Lung (tissue), 12 donors: ENCODE results near the gene LLGL2. TPM values are rescaled to one million over a fixed set of nuclear protein-coding genes. Genes with fewer than 3 reads are reported as not detected.
A peak's percentile ranks its signal among the peaks of the same experiment; 100 is the strongest.

ENCODE experiments used
- ATAC-seq: fragments of 200-7000 bp; cut with Tn5 transposase; one replicate; pipeline ENCODE4 v1.9.1; 2020; ENCODE audit warnings: moderate number of reproducible peaks; ENCODE audit not compliant: insufficient read depth, low FRiP score
- DNase-seq, 3 donors: peaks; one replicate each; pipeline ENCODE4 v3.0.0-alpha.2; 2013 to 2017
- H3K27ac ChIP-seq, 2 donors: one replicate each; pipeline ENCODE4 v1.5.1; 2013; ENCODE audit warnings: mild to moderate bottlenecking in 2 of 2, moderate library complexity in 2 of 2, control low read depth in 1 of 2, inconsistent platforms in 1 of 2, low read depth in 1 of 2, low read length in 1 of 2
- H3K27me3 ChIP-seq, 3 donors: one replicate each; pipeline ENCODE4 v1.5.1; 2013; ENCODE audit warnings: low read length in 2 of 3; ENCODE audit not compliant: control insufficient read depth in 3 of 3, insufficient read depth in 3 of 3
- H3K36me3 ChIP-seq, 4 donors: one replicate each; pipeline ENCODE4 v1.5.1; 2013; ENCODE audit warnings: low read length in 4 of 4, mild to moderate bottlenecking in 1 of 4, moderate library complexity in 1 of 4; ENCODE audit not compliant: control insufficient read depth in 4 of 4, insufficient read depth in 4 of 4
- H3K4me1 ChIP-seq, 5 donors: one replicate each; pipeline ENCODE4 v1.5.1; 2013; ENCODE audit warnings: low read length in 5 of 5, mild to moderate bottlenecking in 2 of 5, moderate library complexity in 1 of 5; ENCODE audit not compliant: control insufficient read depth in 5 of 5, insufficient read depth in 5 of 5
- H3K4me3 ChIP-seq: one replicate; pipeline ENCODE4 v1.5.1; 2013; ENCODE audit warnings: mild to moderate bottlenecking, control low read depth, moderate library complexity
- H3K9ac ChIP-seq, 2 donors: one replicate each; pipeline ENCODE4 v1.5.1; 2013; ENCODE audit warnings: low read length in 2 of 2, control low read depth in 1 of 2; ENCODE audit not compliant: insufficient read depth in 1 of 2
- H3K9me3 ChIP-seq, 4 donors: one replicate each; pipeline ENCODE4 v1.5.1; 2013; ENCODE audit warnings: low read length in 3 of 4, mild to moderate bottlenecking in 1 of 4, moderate library complexity in 1 of 4; ENCODE audit not compliant: control insufficient read depth in 4 of 4, insufficient read depth in 3 of 4
- CTCF ChIP-seq: IDR thresholded peaks from 2 replicates; pipeline ENCODE4 v1.5.1; 2012; ENCODE audit warnings: mild to moderate bottlenecking; ENCODE audit errors: control extremely low read depth, extremely low read depth
- WGBS, 2 donors: extraction: QIAGEN DNeasy Blood & Tissue Kit; methylation state at CpG; one replicate each; pipeline ENCODE4 v1.1.7; 2013; 5-methylcytosine and 5-hydroxymethylcytosine counted together
- polyA plus RNA-seq, 2 donors: library from polyadenylated mRNA; stranded (reverse); fragments of 200-250 nt; gene quantifications; one replicate each; pipeline ENCODE4 v1.2.1, GENCODE V29; 2013
- total RNA-seq, 2 donors: library from RNA; depleted of rRNA in 1 of 2; stranded (reverse); fragments of >200 nt in 1 of 2; gene quantifications; one replicate each; pipeline ENCODE4 v1.2.1, GENCODE V29; 2014 to 2021
- donor health status: control.
- donor health status: control.
- donor health status: Bipolar disorder and iron deficiency.
- donor health status: healthy.
- donor health status: DM: yes; HTN: yes; CAD: no.

Gene LLGL2
- total and polyA plus RNA-seq, 4 donors, result 80.5 to 199 (median 149) TPM

DNA sequence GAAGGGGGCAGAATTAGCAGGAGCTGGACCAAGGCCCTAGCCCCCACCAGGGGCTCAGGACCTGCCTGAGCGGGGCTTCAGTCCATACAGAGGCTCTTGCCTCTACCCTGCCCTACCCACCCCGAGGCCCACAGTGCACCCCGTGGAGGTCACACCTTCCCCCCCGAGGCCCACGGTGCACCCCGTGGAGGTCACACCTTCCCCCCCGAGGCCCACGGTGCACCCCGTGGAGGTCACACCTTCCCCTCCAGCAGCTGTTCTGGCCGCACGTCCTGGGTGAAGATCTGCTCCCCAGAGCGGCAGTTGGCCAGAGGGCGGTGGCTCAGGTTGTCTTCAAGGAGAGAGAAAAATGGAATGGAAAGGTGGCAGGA lies 21.5 kb upstream of the LLGL2 start:
- ATAC-seq, result no peak
- peaks cover 0 to 8% (median 4%) of the 10 kb centered on the region in 5 donors for H3K4me1 ChIP-seq

DNA sequence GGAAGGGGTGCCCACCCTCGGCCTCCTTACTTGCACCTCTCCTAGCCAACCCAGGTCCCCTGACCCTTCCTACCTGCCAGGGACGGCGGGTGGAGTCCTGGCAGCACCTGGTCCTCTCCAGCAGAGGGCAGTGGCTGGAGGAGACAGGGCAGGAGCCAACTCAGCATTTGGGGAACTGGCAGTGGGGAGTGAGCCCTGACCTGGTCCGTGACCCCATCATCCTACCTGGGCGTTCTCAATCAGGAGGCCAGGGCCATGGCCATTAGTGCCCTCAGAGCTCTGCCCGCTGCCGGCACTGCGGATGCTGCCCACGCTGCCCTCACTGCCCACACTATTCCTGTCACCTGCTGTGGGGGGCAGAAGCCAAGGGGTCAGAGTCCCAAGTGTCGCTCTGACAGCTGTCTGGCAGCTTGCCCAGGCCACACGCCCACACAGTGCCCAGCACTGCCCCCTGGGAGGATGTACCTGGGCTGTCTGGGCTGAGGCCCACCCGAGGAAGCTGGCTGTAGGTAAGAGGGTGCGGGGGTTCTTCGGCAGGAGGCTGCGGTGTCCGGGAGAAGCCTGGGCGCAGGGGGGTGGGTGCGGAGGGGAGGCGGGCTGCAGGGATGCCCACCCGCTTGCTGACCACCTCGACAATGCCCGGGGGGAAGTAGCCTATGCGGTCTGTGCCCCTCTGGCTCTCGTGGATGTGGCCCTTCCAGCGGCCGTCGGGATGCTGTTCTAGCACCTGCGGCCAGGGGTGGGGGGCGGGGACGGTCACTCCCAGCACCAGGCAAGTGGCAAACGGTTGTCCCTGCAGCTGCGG lies 20.9 kb upstream of the LLGL2 start:
- Histone ChIP-seq H3K36me3 (peaks cover 0 to 74% (median 16%) of the 10 kb centered on the region in 4 donors), H3K27ac (peak overlapping the region in 1 of 2 donors; percentile 2), H3K4me1 (peaks cover 0 to 13% (median 8%) of the 10 kb centered on the region in 5 donors), H3K9me3 (no peaks in the 10 kb centered on the region), H3K4me3 (no peak overlapping the region), H3K9ac (no peak overlapping the region), H3K27me3 (no peaks in the 10 kb centered on the region)
- ATAC-seq, result no peak
- no peak for DNase-seq
- 79% methylated on average over 32 of the region's 32 CpGs for WGBS, 2 donors
- peak; percentile 38 for TF ChIP-seq CTCF

More for the DNA sequence above, 21.5 kb upstream of the LLGL2 start:
- Histone ChIP-seq H3K27ac (no peak overlapping the region), H3K27me3 (no peaks in the 10 kb centered on the region), H3K36me3 (peaks cover 0 to 80% (median 17%) of the 10 kb centered on the region in 4 donors), H3K9ac (no peak overlapping the region), H3K4me3 (no peak overlapping the region), H3K9me3 (no peaks in the 10 kb centered on the region)
- WGBS, 2 donors, result 72 to 83% methylated on average over 13 of the region's 13 CpGs
- TF ChIP-seq CTCF, result no peak
- DNase-seq, result no peak

GRCh38 chr17:75505152-75505409 lies 20.4 kb upstream of the LLGL2 start:
- WGBS, 2 donors, result 85 to 90% methylated on average over 4 of the region's 4 CpGs
- H3K9me3 ChIP-seq, result no peaks in the 10 kb centered on the region
- no peak overlapping the region for H3K9ac ChIP-seq
- no peak for ATAC-seq
- peaks cover 0 to 16% (median 11%) of the 10 kb centered on the region in 5 donors for H3K4me1 ChIP-seq
- DNase-seq, result no peak
- no peaks in the 10 kb centered on the region for H3K27me3 ChIP-seq
- no peak overlapping the region for H3K27ac ChIP-seq
- H3K36me3 ChIP-seq, result peaks cover 0 to 69% (median 17%) of the 10 kb centered on the region in 4 donors
- no peak for TF ChIP-seq CTCF
- H3K4me3 ChIP-seq, result no peak overlapping the region
